NCI-H2029 treated with DMSO at 0.1 percent for 48 hours (cell line): ENCODE results near the gene SCAMP1.
"Not testable (repeated sequence)": the region's sequence is repeated elsewhere in the genome, so short reads cannot be mapped to it uniquely, and the experiment has no call there.

Experiments used
- DNase-seq: peaks from one replicate; lab custom pipeline; 2025; lab: John Stamatoyannopoulos, UW

SCAMP1 gene

GRCh38 chr5:78429332-78429980, 69.0 kb downstream of the SCAMP1 start:
- no peak for DNase-seq

DNA sequence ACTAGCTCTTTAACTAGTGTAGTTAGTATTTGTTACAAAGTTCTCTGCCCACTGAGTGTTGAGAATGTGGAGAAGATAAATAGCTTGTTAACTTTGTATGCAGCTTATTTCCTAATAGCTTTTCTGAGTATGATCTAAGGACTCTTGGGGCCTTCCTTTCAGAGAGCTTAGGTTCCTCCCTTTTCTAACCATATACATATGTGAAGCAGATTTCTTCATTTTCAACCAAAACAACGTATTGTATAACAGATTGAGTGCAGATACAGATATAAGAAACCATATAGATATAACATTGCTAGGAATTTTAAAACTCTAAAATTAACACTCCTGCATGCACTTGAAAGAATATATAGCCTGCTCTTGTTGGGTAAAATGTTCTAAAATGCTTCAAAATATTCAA, 70.4 kb downstream of the SCAMP1 start:
- no peak for DNase-seq

- DNase-seq, result no peak
These were observed 73.6 kb downstream of the SCAMP1 start for GRCh38 chr5:78433972-78434371.

DNA sequence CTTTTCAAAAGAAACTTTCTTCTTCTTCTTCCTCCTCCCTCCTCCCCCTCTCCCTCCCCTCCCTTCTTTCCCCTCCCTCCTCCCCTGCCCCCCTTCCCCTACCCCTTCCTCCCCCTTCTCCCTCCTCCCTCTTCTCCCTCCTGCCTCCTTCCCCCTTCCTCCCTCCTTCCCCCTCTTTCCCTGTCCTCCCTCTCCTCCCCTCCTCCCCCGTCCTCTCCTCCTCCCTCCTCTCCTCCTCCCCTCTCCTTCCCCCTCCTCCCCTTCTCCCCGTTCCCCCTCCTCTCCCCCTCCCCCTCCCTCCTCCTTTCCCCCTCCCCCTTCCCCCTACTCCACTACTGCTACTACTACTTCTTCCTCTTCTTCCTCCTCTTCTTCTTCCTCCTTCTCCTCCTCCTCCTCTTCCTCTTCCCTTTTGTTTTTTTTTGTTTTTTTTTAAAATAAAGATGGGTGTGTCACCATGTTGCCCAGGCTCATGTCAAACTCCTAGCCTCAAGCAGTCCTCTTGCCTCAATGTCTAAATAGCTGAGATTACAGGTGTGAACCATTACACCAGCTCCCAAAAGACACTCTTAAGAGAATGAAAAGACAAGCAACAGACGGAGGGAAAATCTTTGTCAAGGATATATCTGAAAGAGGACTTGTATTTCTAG, 87.5 kb downstream of the SCAMP1 start:
- no peak for DNase-seq

GRCh38 chr5:78449103-78449502, 88.7 kb downstream of the SCAMP1 start:
- no peak for DNase-seq

DNA sequence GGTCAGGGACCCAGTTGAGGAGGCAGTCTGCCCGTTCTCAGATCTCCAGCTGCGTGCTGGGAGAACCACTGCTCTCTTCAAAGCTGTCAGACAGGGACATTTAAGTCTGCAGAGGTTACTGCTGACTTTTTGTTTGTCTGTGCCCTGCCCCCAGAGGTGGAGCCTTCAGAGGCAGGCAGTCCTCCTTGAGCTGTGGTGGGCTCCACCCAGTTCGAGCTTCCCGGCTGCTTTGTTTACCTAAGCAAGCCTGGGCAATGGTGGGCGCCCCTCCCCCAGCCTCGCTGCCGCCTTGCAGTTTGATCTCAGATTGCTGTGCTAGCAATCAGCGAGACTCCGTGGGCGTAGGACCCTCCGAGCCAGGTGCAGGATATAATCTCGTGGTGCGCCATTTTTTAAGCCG, 97.1 kb downstream of the SCAMP1 start:
- not testable (repeated sequence) for DNase-seq

DNA sequence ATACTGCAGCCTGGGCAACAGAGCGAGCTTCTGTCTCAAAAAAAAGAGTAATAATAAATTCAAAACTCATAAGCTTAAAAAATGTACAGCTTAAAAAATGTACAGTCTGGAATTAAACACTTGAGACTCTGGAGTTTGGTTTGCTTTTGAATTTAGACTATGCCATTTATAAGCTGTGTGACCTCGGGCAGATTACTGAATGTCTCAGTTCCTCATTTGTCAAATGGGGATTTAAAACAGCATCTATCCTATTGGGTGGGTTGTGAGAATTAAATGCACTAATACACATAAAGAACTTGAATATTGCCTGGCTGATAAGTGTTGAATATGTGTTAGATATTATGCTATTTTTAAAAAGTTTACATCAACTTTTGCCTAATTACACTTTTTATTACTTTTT, 98.4 kb downstream of the SCAMP1 start:
- no peak for DNase-seq

- DNase-seq, result no peak
These were observed 106.7 kb downstream of the SCAMP1 start for GRCh38 chr5:78467140-78467539.

DNA sequence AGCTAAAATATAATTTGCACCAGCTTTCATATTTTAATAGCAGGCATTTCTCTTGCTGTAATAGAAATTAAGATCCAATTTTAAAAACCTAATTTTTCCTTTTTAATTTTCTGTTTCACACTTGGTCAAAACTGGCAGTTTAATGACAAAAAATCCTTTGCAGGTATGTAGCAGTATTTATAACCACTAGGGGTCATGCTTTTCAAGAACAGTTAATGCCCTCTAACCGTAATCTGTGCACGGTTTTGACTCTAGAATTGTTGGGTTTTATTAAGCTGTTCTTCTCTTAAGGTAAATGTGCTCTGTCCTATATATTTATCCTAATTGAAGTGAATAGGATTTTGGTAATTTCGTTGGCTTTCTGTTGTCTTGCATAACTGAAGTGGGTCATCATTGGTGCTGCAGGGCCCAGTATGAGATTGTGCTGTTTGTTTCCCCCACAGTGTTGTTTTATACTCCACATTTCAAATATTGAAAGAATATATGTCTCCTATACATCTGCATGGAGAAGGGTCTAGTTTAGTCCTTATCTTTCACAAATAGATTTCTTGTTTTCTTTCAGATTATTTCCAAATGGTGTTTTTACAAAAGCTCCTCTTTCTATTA, 107.4 kb downstream of the SCAMP1 start:
- no peak for DNase-seq

- DNase-seq, result no peak
These were observed 111.5 kb downstream of the SCAMP1 start for GRCh38 chr5:78471896-78472295.

DNA sequence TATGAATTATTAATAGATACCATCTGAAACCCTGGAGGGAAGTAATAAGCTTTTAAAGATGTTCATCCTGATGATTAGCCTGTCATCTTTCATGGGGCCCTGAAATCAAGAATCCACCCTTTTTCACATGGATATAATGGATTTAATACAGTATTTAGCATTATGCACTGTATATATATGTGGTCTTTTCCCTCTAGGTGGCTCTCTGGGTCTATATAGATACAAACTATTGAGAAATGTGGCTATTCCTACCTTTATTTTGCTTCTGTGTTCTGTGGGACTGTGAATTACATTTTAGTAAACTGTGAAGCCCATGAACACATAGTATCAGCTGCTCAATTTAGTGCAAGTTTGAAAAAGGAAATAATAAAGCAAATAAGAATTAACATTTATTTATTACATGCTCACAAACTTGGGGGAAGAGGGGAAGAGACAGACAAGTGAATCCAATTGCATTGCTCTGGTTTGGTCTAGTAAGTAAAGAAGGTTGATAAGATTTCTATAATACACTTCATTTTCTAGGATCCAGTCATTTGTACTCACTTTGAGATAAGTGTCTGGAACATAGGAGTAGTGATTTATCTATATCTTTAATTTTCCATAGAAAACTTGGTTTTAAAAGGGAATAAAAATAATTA, 112.2 kb downstream of the SCAMP1 start:
- peak; percentile 5 for DNase-seq

DNA sequence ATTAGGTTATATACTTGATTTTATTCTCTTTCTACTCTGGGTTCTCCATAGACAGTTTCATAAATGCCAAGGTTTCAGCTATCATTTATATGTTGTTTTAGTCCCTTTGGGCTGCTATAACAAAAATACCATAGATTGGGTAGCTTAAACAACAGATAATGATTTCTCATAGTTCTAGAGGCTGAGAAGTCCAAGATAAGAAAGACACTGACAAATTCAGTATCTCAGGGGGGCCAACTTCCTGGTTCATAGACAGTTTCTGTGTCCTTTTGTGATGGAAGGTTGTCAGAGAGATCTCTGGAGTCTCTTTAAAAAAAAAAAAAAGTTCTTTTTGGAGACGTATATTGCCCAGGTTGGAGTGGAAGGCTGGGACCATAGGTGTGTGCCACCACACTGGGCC, 113.3 kb downstream of the SCAMP1 start:
- DNase-seq, result no peak

GRCh38 chr5:78475370-78475769, 115.0 kb downstream of the SCAMP1 start:
- DNase-seq, result no peak

- DNase-seq, result no peak
These were observed 116.4 kb downstream of the SCAMP1 start for GRCh38 chr5:78476795-78477194.

DNA sequence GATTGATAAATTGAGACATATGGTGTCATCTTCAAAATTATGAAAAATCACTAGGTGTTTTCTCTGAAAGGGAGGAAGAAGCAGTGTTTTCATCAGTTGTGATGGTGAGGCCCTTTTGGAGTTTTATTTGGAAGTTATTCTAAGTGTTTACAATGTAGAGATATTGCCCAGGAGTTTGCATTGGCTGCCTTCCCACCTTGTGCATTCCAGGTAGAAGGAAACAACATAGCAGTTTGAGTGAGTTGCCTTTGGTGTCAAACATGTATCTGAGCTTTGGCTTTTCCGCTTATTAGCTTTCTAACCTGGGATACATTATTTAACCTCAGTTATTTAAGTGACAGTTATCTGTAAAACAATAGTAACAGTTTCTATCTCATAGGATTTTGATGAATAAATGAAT, 122.5 kb downstream of the SCAMP1 start:
- DNase-seq, result peak; percentile 15

DNA sequence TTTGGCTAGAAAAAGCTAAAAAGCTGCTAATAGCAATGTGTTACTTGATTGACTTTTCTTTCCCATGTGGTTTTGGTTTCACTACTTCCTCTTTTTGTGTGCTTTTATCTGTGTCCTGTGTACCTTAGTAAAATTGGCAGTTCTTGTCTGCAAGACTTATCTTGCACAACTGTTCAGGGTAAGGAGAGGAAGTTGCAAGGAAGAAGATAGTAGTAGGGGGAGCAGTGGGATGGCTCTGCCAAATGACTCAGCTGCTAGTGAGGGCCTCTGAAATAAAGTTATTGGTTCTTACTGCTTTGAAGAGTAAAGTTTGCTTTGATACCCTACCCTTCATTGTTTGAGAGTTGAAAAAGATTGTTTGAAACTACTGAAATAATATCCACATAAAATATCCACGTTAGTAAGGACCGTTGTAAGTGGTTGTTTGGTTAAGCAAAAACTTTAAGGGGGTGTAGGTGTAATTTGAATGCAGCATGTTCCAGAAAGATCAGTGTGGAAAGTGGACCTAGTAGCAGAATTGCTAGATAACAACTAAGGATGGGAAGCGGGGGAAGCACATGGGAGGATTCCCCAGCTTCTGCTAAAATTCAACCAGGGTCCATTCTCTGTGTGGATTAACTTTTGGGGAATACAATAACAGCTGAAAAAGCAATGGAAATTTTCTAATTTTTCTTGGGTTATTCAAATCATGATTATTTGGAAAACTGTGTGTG, 123.5 kb downstream of the SCAMP1 start:
- DNase-seq, result no peak

GRCh38 chr5:78486218-78486617, 125.8 kb downstream of the SCAMP1 start:
- DNase-seq, result no peak

GRCh38 chr5:78487846-78488245, 127.4 kb downstream of the SCAMP1 start:
- no peak for DNase-seq

DNA sequence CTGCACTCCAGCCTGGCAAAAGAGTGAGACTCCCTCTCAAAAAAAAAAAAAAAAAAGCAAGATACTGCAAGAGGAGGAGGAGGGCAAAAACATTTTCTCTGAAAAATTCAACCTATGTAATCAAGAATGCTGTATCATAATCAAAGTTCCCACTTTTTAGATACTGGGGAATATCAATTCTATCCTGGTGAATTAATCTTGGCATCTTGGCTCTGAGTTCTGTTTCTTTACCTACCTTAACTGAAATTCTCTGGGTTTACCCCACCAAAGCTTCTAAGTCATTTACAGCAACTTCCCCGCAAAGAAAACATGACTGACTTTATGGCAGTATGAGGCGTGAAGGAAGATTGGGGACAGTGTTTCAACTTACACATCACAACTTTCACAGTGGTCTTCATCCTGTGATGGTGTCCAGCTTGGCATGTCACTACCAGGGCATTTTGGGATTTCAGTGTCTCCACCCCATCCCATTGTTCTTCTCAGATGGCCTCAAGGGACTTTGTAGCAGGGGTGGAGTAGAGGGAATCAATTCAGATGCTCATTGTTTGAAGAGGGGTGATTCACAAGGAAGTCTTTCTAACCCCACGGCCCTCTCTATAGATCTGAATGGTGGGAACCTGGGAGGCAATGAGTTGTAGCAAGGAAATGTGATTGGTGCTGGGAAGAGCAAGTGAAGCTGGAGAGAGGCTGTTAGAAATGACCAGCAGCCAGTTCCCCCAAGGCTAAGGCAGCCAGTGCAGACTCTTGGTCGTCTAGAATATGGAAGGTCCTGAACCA, 130.5 kb downstream of the SCAMP1 start:
- DNase-seq, result no peak

DNA sequence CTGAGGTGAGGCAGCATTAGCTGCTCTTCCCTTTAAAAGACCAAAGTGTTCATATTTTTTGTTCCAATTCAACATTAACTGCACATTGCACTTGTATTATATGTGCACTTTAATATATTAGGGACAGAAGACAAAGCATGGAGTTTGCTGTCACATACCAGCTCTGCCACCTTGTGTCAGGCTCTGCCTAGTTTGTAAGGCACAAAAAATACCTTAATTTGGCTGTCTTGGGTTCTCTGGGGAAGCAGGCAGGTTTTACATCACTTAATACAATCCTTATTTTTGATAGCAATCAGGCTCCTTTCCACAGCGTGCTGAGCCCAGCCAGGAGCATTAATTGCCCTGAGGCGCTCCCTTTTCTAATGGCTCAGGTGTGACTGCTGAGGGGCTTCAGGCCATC, 131.8 kb downstream of the SCAMP1 start:
- DNase-seq, result no peak

DNA sequence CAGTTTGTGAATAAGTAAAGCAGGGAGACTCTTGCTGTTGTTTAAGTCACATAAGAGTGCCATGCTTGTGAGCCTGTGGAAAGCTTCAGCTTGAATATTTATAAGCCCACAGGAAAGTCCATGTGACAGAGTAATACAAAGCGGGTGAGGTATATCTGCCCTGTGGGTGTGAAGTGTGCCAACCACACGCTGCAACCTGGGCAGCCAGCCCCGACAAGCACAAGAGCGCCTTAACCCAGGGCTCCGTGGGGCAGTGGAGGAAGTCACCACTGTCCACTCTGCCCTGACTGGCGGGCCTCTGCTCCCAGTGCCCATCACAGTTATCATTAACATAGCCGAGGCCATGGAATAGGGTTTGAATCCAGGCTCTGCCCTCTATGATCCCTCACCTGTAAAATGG, 132.2 kb downstream of the SCAMP1 start:
- no peak for DNase-seq

DNA sequence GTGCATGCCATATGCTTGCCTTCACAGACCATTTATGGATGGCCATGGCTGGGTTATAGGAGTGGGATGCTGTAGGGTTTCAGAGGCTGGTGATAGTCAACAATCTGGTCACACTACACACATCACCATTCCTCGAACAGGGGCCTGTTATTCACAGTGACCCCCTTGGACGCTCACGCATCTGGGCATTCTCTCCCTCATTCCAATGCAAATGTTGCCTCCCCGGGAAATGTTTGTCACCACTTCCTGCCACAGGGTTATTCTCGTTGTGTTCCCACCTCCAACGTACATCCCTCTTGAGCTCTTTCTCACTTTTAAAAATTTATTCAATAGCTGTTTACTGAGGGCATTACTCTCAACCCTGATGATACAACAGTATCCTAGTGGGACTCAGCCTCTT, 135.4 kb downstream of the SCAMP1 start:
- no peak for DNase-seq
